Spleen (tissue), 11 donors: ENCODE data around the gene SECTM1. TPM values are rescaled to one million over a fixed set of nuclear protein-coding genes. Genes with fewer than 3 reads are reported as not detected.

Experiments
- DNase-seq: peaks from one replicate; pipeline ENCODE4 v3.0.0-alpha.2; 2020
- H3K27ac ChIP-seq, 8 donors: fragments of 200-600 bp; sonication (generic) in 7 of 8; 1 replicate in 4 of 8; 2 replicates in 4 of 8; pipeline versions ENCODE4 v1.5.0 to v1.8.0; 2016 to 2021; ENCODE audit warnings: inconsistent platforms in 4 of 8, mild to moderate bottlenecking in 4 of 8, moderate library complexity in 1 of 8
- H3K27me3 ChIP-seq, 7 donors: fragments of 200-600 bp; sonication (generic) in 6 of 7; replicated peaks in 1 of 7; 1 replicate in 4 of 7; 2 replicates in 3 of 7; pipeline versions ENCODE4 v1.5.0 to v1.8.0; 2016 to 2021; ENCODE audit warnings: inconsistent platforms in 3 of 7, mild to moderate bottlenecking in 1 of 7
- H3K36me3 ChIP-seq, 6 donors: fragments of 200-600 bp; sonication (generic) in 5 of 6; 1 replicate in 4 of 6; 2 replicates in 2 of 6; pipeline versions ENCODE4 v1.5.0 to v1.8.0; 2016 to 2021; ENCODE audit warnings: inconsistent platforms in 2 of 6
- H3K4me1 ChIP-seq, 6 donors: fragments of 200-600 bp; sonication (generic) in 5 of 6; 1 replicate in 3 of 6; 2 replicates in 3 of 6; pipeline versions ENCODE4 v1.5.0 to v1.8.0; 2016 to 2021; ENCODE audit warnings: inconsistent platforms in 3 of 6
- H3K4me3 ChIP-seq, 8 donors: fragments of 200-600 bp; sonication (generic) in 7 of 8; 1 replicate in 4 of 8; 2 replicates in 4 of 8; pipeline versions ENCODE4 v1.5.0 to v1.8.0; 2016 to 2021; ENCODE audit warnings: inconsistent platforms in 4 of 8, mild to moderate bottlenecking in 4 of 8, moderate library complexity in 2 of 8
- H3K9me3 ChIP-seq, 8 donors: fragments of 200-600 bp; sonication (generic) in 7 of 8; 1 replicate in 4 of 8; 2 replicates in 4 of 8; pipeline versions ENCODE4 v1.5.0 to v1.8.0; 2016 to 2021; ENCODE audit warnings: inconsistent platforms in 4 of 8
- CTCF ChIP-seq, 11 experiments: fragments of 200-600 bp in 7 of 11; fragments of 450-650 bp in 4 of 11; sonication (generic) in 4 of 11; IDR thresholded peaks in 8 of 11; conservative IDR thresholded peaks in 3 of 11; 1 replicate in 7 of 11; 2 replicates in 4 of 11; pipeline versions ENCODE4 v1.4.0 to v1.8.0; 2016 to 2021; ENCODE audit warnings: antibody characterized with exemption in 11 of 11, inconsistent platforms in 4 of 11, mild to moderate bottlenecking in 1 of 11
- POLR2A ChIP-seq, 3 donors: fragments of 450-650 bp; IDR thresholded peaks; one replicate each; pipeline ENCODE4 v1.5.1; 2017; ENCODE audit warnings: antibody characterized with exemption in 3 of 3, mild to moderate bottlenecking in 1 of 3
- POLR2AphosphoS5 ChIP-seq, 3 donors: sonication (generic); formaldehyde crosslinking; IDR thresholded peaks; one replicate each; pipeline ENCODE4 v1.5.1; 2017; ENCODE audit warnings: antibody characterized with exemption in 3 of 3
- WGBS, 5 donors: extraction: QIAGEN DNeasy Blood & Tissue Kit in 3 of 5; methylation state at CpG; one replicate each; pipeline versions ENCODE4 v1.1.5 to v1.1.7; 2013 to 2018; 5-methylcytosine and 5-hydroxymethylcytosine counted together
- intact Hi-C: fragments of 100-400 bp; cut with DNase I; formaldehyde crosslinking; loops from one replicate; pipeline ENCODE4 v1.15.0; 2023; ENCODE audit warnings: low total_unique reads
- polyA plus RNA-seq, 3 donors: library from polyadenylated mRNA; stranded (reverse); fragments of 200-250 nt; gene quantifications; one replicate each; pipeline ENCODE4 v1.2.1, GENCODE V29; 2013
- total RNA-seq, 7 donors: library from RNA; depleted of rRNA in 3 of 7; stranded (reverse); fragments of >200 nt in 3 of 7; fragmentation: NEBNext Ultra II Directional in 4 of 7; extraction: Animal tissue kit (Norgen Biotek cat#: 25700) in 4 of 7; gene quantifications; one replicate each; pipeline versions ENCODE4 v1.1.0 to v1.2.1, GENCODE V29; 2016 to 2021
- donor health status: healthy with polysubstance abuse.
- donor health status: DM: no; HTN: no; CAD: no; lungs with moderate emphysema.
- donor health status: DM: no; HTN: no; CAD: no.
- donor health status: Bipolar disorder and iron deficiency.
- donor health status: healthy.
- donor health status: DM: no; HTN: no; CAD: no.
- donor health status: DM: yes; HTN: yes; CAD: no.

SECTM1 gene
- total and polyA plus RNA-seq, 10 donors = 6.0 to 141 (median 60.4) TPM

GRCh38 chr17:82271401-82271800 lies 62.2 kb downstream of the SECTM1 start:
- H3K9me3 ChIP-seq = no peaks in the 10 kb centered on the region
- H3K4me1 ChIP-seq = peaks cover 59 to 81% (median 71%) of the 10 kb centered on the region in 6 donors

More at GRCh38 chr17:82271401-82271800, 62.2 kb downstream of the SECTM1 start:
- H3K4me3 ChIP-seq = peak overlapping the region in 2 of 8 donors; percentile 73 to 82
- intact Hi-C loops = no loop called here
- no peak for TF ChIP-seq POLR2A (IDR thresholded peaks at IDR 0.05)
- no peak for TF ChIP-seq POLR2AphosphoS5 (IDR thresholded peaks at IDR 0.05)
- TF ChIP-seq CTCF (IDR thresholded peaks at IDR 0.05 in 8 of 11, conservative IDR thresholded peaks at IDR 0.05 in 3 of 11) = no peak
- peak overlapping the region in 4 of 8 donors; percentile 99 to 100 (median 99) for H3K27ac ChIP-seq
- 86 to 91% (median 88%) methylated on average over 6 of the region's 6 CpGs for WGBS, 5 donors
- peak; percentile 40 for DNase-seq
- H3K27me3 ChIP-seq = no peaks in the 10 kb centered on the region
- H3K36me3 ChIP-seq = peaks cover 0 to 57% (median 25%) of the 10 kb centered on the region in 6 donors

Other genes with a start within 250 kb of the SECTM1 start
- 10 to 100 TPM; 20.6 to 45.2 (median 22.3) TPM for gene FASN, start 235.5 kb downstream of the SECTM1 start, total RNA-seq
- 10 to 100 TPM in 1 of 3 donors, 1 to 10 TPM in 2; 9.3 to 14.7 (median 9.3) TPM for gene FASN, start 235.5 kb downstream of the SECTM1 start, polyA plus RNA-seq
- 10 to 100 TPM; 28.8 to 59.6 (median 43.6) TPM for gene CCDC57, start 120.9 kb downstream of the SECTM1 start, total RNA-seq
- gene CCDC57, start 120.9 kb downstream of the SECTM1 start, polyA plus RNA-seq = 100 to 1,000 TPM in 1 of 3 donors, 10 to 100 TPM in 2; 82.4 to 164 (median 83.0) TPM
- gene SLC16A3, start 104.7 kb downstream of the SECTM1 start, total RNA-seq = 100 to 1,000 TPM in 3 of 7 donors, 10 to 100 TPM in 4; 41.7 to 185 (median 91.6) TPM
- 10 to 100 TPM; 11.1 to 28.2 (median 16.5) TPM for gene SLC16A3, start 104.7 kb downstream of the SECTM1 start, polyA plus RNA-seq
- gene CSNK1D, start 60.1 kb downstream of the SECTM1 start, total RNA-seq = 100 to 1,000 TPM in 5 of 7 donors, 10 to 100 TPM in 2; 74.3 to 216 (median 160) TPM
- 100 to 1,000 TPM in 1 of 3 donors, 10 to 100 TPM in 2; 46.5 to 122 (median 67.2) TPM for gene CSNK1D, start 60.1 kb downstream of the SECTM1 start, polyA plus RNA-seq
- 10 to 100 TPM; 18.9 to 60.1 (median 39.4) TPM for gene CD7, start 16.2 kb downstream of the SECTM1 start, total RNA-seq
- 10 to 100 TPM; 14.8 to 24.5 (median 16.1) TPM for gene CD7, start 16.2 kb downstream of the SECTM1 start, polyA plus RNA-seq
- gene TEX19, start 25.5 kb upstream of the SECTM1 start, total RNA-seq = not detected
- gene TEX19, start 25.5 kb upstream of the SECTM1 start, polyA plus RNA-seq = not detected
- gene UTS2R, start 38.0 kb upstream of the SECTM1 start, total RNA-seq = 1 to 10 TPM in 1 of 7 donors, under 1 TPM in 4, not detected in 2; 0.26 to 3.1 (median 0.60) TPM
- gene UTS2R, start 38.0 kb upstream of the SECTM1 start, polyA plus RNA-seq = not detected
- 10 to 100 TPM; 62.3 to 88.0 (median 73.5) TPM for gene HEXD, start 84.6 kb upstream of the SECTM1 start, total RNA-seq
- gene HEXD, start 84.6 kb upstream of the SECTM1 start, polyA plus RNA-seq = 100 to 1,000 TPM in 2 of 3 donors, 10 to 100 TPM in 1; 86.3 to 272 (median 257) TPM
- 10 to 100 TPM; 21.3 to 28.1 (median 23.1) TPM for gene OGFOD3, start 84.8 kb upstream of the SECTM1 start, total RNA-seq
- gene OGFOD3, start 84.8 kb upstream of the SECTM1 start, polyA plus RNA-seq = 10 to 100 TPM; 10.3 to 17.9 (median 12.9) TPM
- gene CYBC1, start 117.0 kb upstream of the SECTM1 start, total RNA-seq = 100 to 1,000 TPM; 225 to 333 (median 288) TPM
- 100 to 1,000 TPM; 105 to 192 (median 132) TPM for gene CYBC1, start 117.0 kb upstream of the SECTM1 start, polyA plus RNA-seq
- gene NARF, start 125.0 kb upstream of the SECTM1 start, total RNA-seq = 100 to 1,000 TPM in 3 of 7 donors, 10 to 100 TPM in 4; 59.5 to 127 (median 93.0) TPM
- 100 to 1,000 TPM in 2 of 3 donors, 10 to 100 TPM in 1; 75.7 to 117 (median 116) TPM for gene NARF, start 125.0 kb upstream of the SECTM1 start, polyA plus RNA-seq
- 10 to 100 TPM; 39.9 to 55.1 (median 45.6) TPM for gene FOXK2, start 186.0 kb upstream of the SECTM1 start, total RNA-seq
- 10 to 100 TPM; 10.4 to 16.7 (median 12.4) TPM for gene FOXK2, start 186.0 kb upstream of the SECTM1 start, polyA plus RNA-seq